AG04450 (cell line): Measurements from ENCODE around the gene SSTR3. TPM values are rescaled to one million over a fixed set of nuclear protein-coding genes. Genes with fewer than 3 reads are reported as not detected.

Experiments used
- CTCF ChIA-PET: fragments of 300-600, 350-600 bp; formaldehyde crosslinking; extraction: SDS; loops from one replicate; lab custom pipeline; 2022; ENCODE audit warnings: antibody characterized with exemption, inconsistent platforms; lab: Charles Lee
- POLR2A ChIA-PET: fragments of 350-600 bp; formaldehyde crosslinking; extraction: SDS; loops from one replicate; lab custom pipeline; 2021; ENCODE audit warnings: antibody characterized with exemption, inconsistent platforms; lab: Yijun Ruan, JAX
- DNase-seq: peaks from one replicate; pipeline ENCODE4 v3.0.0-alpha.2; 2011; ENCODE audit warnings: low read depth, low spot score
- H3K27ac ChIP-seq: one replicate; pipeline ENCODE4 v1.5.1; 2012; ENCODE audit warnings: low read depth, low read length, control low read depth
- H3K27me3 ChIP-seq: one replicate; pipeline ENCODE4 v1.6.0; 2012; ENCODE audit warnings: low read length; ENCODE audit not compliant: control insufficient read depth, insufficient read depth
- H3K4me3 ChIP-seq: 2 replicates; pipeline ENCODE4 v1.5.1; 2011; ENCODE audit warnings: mild to moderate bottlenecking, low read depth, low read length, control low read depth
- H3K9me3 ChIP-seq: 2 replicates; pipeline ENCODE4 v1.5.1; 2012; ENCODE audit warnings: low read length; ENCODE audit not compliant: control insufficient read depth, insufficient read depth
- CTCF ChIP-seq: IDR thresholded peaks from 2 replicates; pipeline ENCODE4 v1.5.1; 2011; ENCODE audit warnings: low read depth, low read length, control low read depth, inconsistent platforms
- polyA minus RNA-seq: library from RNA; depleted of rRNA, polyadenylated mRNA; stranded (reverse); fragments of >200 nt; gene quantifications from 2 replicates; pipeline ENCODE4 v1.2.3, GENCODE V29; 2011; rRNA and poly(A)+ RNA removed
- polyA plus RNA-seq: library from polyadenylated mRNA; depleted of rRNA; stranded (reverse); fragments of >200 nt; gene quantifications from 2 replicates; pipeline ENCODE4 v1.2.3, GENCODE V29; 2011; rRNA removed

SSTR3 gene
- 0.06 and 0.14 TPM in 2 replicates for polyA plus RNA-seq
- 0.09 and 0.14 TPM in 2 replicates for polyA minus RNA-seq

- ChIA-PET CTCF (no interaction called here), POLR2A (no interaction called here)
- H3K9me3 ChIP-seq, result no peaks in the 10 kb centered on the region; the same call in 1 of the 2 replicates
- peaks cover 37% of the 10 kb centered on the region for H3K27me3 ChIP-seq
- TF ChIP-seq CTCF, result no peak
- no peak within 1 kb of the TSS for H3K27ac ChIP-seq
- no peak within 1 kb of the TSS for H3K4me3 ChIP-seq
- no peak for DNase-seq
Measured at GRCh38 chr22:37212174-37212906, at the start of gene SSTR3. SSTR3 (minus strand) TSS chr22:37212477; CDS start chr22:37207803, 4,674 bp downstream.

DNA sequence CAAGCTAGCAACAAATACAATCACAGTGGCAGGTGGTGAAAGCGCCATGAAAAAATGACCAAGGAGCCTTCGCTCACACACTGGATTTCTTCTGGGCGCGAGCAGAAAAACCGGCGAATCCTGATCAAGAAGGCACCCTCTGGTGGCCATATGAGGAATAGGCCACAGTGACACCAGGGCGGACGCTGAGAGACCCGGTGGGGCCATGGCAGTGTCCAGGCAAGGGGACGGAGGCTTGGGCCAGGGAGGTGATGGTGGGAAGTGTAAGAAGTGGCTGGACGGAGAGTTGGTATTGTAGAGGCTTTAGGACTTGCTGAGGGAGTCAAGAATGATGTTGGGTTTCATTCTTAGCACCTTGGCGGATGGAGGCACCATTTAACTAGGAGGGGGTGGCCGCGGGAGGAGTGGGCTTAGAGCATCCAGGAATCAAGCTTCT, 48.6 kb upstream of the SSTR3 start:
- H3K27me3 ChIP-seq, result peaks cover 5% of the 10 kb centered on the region
- TF ChIP-seq CTCF, result peak; percentile 93
- POLR2A ChIA-PET, result no interaction called here
- H3K9me3 ChIP-seq, result peaks cover 16% of the 10 kb centered on the region
- CTCF ChIA-PET, result interaction anchor here (0.5 to 4.6 kb wide), 27 partner anchors 9 to 250 kb away, joined by 3 to 82 read pairs (median 5); partner anchors contain the start of gene RAC2
- no peak overlapping the region for H3K4me3 ChIP-seq
- DNase-seq, result no peak
- no peak overlapping the region for H3K27ac ChIP-seq

- no peak for TF ChIP-seq CTCF
- Histone ChIP-seq H3K9me3 (peaks cover 16% of the 10 kb centered on the region), H3K27me3 (peaks cover 5% of the 10 kb centered on the region), H3K27ac (no peak overlapping the region), H3K4me3 (no peak overlapping the region)
- ChIA-PET CTCF (interaction anchor here (0.5 to 4.6 kb wide), 29 partner anchors 8 to 1805 kb away, joined by 3 to 82 read pairs (median 5); partner anchors contain the start of gene RAC2), POLR2A (no interaction called here)
- no peak for DNase-seq
Measured at GRCh38 chr22:37260155-37260795, 48.0 kb upstream of the SSTR3 start.

- no peak for DNase-seq
- H3K27ac ChIP-seq, result no peak overlapping the region
- H3K4me3 ChIP-seq, result peak overlapping the region; percentile 17; the same call in 1 of the 2 replicates
- H3K27me3 ChIP-seq, result peaks cover 5% of the 10 kb centered on the region
- peak; percentile 78 for TF ChIP-seq CTCF
- ChIA-PET POLR2A (interaction anchor here (0.6 kb wide), 1 partner anchor 12 kb away, joined by 4 read pairs; no protein-coding TSS in a partner anchor), CTCF (interaction anchor here (0.5 to 4.6 kb wide), 32 partner anchors 7 to 904 kb away, joined by 3 to 82 read pairs (median 4); partner anchors contain the start of gene RAC2)
- peaks cover 13% of the 10 kb centered on the region for H3K9me3 ChIP-seq
Measured at GRCh38 chr22:37259540-37260029, 47.3 kb upstream of the SSTR3 start.
